K562 (cell line): ENCODE results near the gene ANKRD10. TPM values are rescaled to one million over a fixed set of nuclear protein-coding genes. Genes with fewer than 3 reads are reported as not detected.

ENCODE experiments used
- EWSR1 ChIP-seq: fragments of 450-650 bp; IDR thresholded peaks from 2 replicates; pipeline ENCODE4 v1.6.1; 2018; ENCODE audit warnings: borderline replicate concordance, mild to moderate bottlenecking, low read depth, moderate library complexity; ENCODE audit not compliant: partially characterized antibody
- GABPB2 ChIP-seq: fragments of 250-450 bp; sonication (Bioruptor Pico); conservative IDR thresholded peaks from 2 replicates; pipeline ENCODE4 v1.5.1; 2021; ENCODE audit warnings: mild to moderate bottlenecking
- LARP7 ChIP-seq: fragments of 450-650 bp; IDR thresholded peaks from 2 replicates; pipeline ENCODE4 v1.6.1; 2016
- POLR2H ChIP-seq: IDR thresholded peaks from 2 replicates; pipeline ENCODE4 v1.6.1; 2016; ENCODE audit warnings: missing genetic modification characterization, low read depth, mild to moderate bottlenecking, control low read depth, missing compliant biosample characterization, moderate library complexity
- RAD51 ChIP-seq: fragments of 450-650 bp; IDR thresholded peaks from 2 replicates; pipeline ENCODE4 v1.7.1; 2016; ENCODE audit warnings: low read depth, mild to moderate bottlenecking, borderline replicate concordance
- RBBP5 ChIP-seq: fragments of 200-600 bp; sonication (generic); IDR thresholded peaks from 2 replicates; pipeline ENCODE4 v1.6.1; 2012; ENCODE audit warnings: borderline replicate concordance, mild to moderate bottlenecking, low read length, control low read depth, inconsistent platforms; ENCODE audit not compliant: insufficient read depth, poor library complexity, severe bottlenecking
- TEAD2 ChIP-seq: fragments of 450-650 bp; IDR thresholded peaks from 2 replicates; pipeline ENCODE4 v1.6.1; 2016; ENCODE audit warnings: missing genetic modification characterization, control low read depth, missing compliant biosample characterization
- THRB ChIP-seq: fragments of 450-650 bp; formaldehyde crosslinking; conservative IDR thresholded peaks from 2 replicates; pipeline ENCODE4 v1.4.0; 2022; ENCODE audit warnings: mild to moderate bottlenecking, missing genetic modification characterization
- ZC3H11A ChIP-seq: IDR thresholded peaks from 2 replicates; pipeline ENCODE4 v1.6.1; 2012; ENCODE audit warnings: low read depth, low read length, improper control_type of control experiment
- ZC3H8 ChIP-seq: fragments of 450-650 bp; IDR thresholded peaks from 2 replicates; pipeline ENCODE4 v1.6.1; 2017
- ZNF121 ChIP-seq: sonication (generic); formaldehyde crosslinking; conservative IDR thresholded peaks from 2 replicates; pipeline ENCODE4 v1.8.0; 2022; ENCODE audit warnings: missing genetic modification reagents
- ZNF584 ChIP-seq: fragments of 200-800 bp; sonication (Bioruptor generic); IDR thresholded peaks from 2 replicates; pipeline ENCODE4 v1.6.1; 2016; ENCODE audit warnings: low read depth, mild to moderate bottlenecking, missing genetic modification characterization, missing compliant biosample characterization
- polyA plus RNA-seq, 8 experiments: library from polyadenylated mRNA; depleted of rRNA in 4 of 8; stranded (reverse) in 5 of 8; unstranded in 3 of 8; fragments of >200 nt; fragmentation: Nextera tagmentation in 2 of 8; fragmentation: Illumina TruSeq in 1 of 8; extraction: Ambion mirVana in 2 of 8; extraction: Trizol in 1 of 8; gene quantifications; 2 replicates each; pipeline versions ENCODE4 v1.2.1 to v1.2.3, GENCODE V29; 2011 to 2014; ENCODE audit warnings: inconsistent platforms in 1 of 8, missing spikeins in 1 of 8
- total RNA-seq, 7 experiments: library from RNA; depleted of rRNA in 6 of 7; stranded (reverse); fragments of >200 nt in 6 of 7; fragmentation: Illumina TruSeq in 2 of 7; extraction: Trizol in 2 of 7; gene quantifications; 2 replicates each; pipeline versions ENCODE4 v1.2.1 to v1.2.3, GENCODE V29; 2011 to 2021; ENCODE audit warnings: low replicate concordance in 1 of 7
- TF ChIP-seq, protein P1 (sequence below): IDR thresholded peaks from 2 replicates; pipeline ENCODE4 v1.6.1; 2012; ENCODE audit warnings: low read depth, low read length, improper control_type of control experiment, borderline replicate concordance
- TF ChIP-seq, protein P2 (sequence below): sonication (generic); formaldehyde crosslinking; IDR thresholded peaks from 2 replicates; pipeline ENCODE4 v1.8.0; 2022; ENCODE audit warnings: missing genetic modification reagents, mild to moderate bottlenecking, moderate library complexity, borderline replicate concordance
- TF ChIP-seq, protein P3 (sequence below): sonication (generic); formaldehyde crosslinking; IDR thresholded peaks from 2 replicates; pipeline ENCODE4 v1.9.0; 2022; ENCODE audit warnings: mild to moderate bottlenecking, missing genetic modification reagents

The ANKRD10 gene
- total and polyA plus RNA-seq, 9 of the 15 experiments (the other 6 are each of a cell fraction or from before 2014, with no cell fraction given), result 21.7 to 183 (median 45.0) TPM

- TF ChIP-seq ZNF121 (CRISPR knock-in tag) (no peak), ZC3H8 (no peak), ZNF584 (CRISPR knock-in tag) (no peak), GABPB2 (CRISPR knock-in tag) (no peak), TEAD2 (tag) (no peak), THRB (CRISPR knock-in tag) (no peak), RBBP5 (peak; percentile 65), RAD51 (no peak), LARP7 (no peak), EWSR1 (no peak), ZC3H11A (no peak), POLR2H (peak; percentile 43; the same call in 1 of the 2 replicates)
- TF ChIP-seq, protein P1, sequence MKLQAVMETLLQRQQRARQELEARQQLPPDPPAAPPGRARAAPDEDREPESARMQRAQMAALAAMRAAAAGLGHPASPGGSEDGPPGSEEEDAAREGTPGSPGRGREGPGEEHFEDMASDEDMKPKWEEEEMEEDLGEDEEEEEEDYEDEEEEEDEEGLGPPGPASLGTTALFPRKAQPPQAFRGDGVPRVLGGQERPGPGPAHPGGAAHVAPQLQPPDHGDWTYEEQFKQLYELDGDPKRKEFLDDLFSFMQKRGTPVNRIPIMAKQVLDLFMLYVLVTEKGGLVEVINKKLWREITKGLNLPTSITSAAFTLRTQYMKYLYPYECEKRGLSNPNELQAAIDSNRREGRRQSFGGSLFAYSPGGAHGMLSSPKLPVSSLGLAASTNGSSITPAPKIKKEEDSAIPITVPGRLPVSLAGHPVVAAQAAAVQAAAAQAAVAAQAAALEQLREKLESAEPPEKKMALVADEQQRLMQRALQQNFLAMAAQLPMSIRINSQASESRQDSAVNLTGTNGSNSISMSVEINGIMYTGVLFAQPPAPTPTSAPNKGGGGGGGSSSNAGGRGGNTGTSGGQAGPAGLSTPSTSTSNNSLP, result no peak
- TF ChIP-seq, protein P2, sequence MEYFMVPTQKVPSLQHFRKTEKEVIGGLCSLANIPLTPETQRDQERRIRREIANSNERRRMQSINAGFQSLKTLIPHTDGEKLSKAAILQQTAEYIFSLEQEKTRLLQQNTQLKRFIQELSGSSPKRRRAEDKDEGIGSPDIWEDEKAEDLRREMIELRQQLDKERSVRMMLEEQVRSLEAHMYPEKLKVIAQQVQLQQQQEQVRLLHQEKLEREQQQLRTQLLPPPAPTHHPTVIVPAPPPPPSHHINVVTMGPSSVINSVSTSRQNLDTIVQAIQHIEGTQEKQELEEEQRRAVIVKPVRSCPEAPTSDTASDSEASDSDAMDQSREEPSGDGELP (CRISPR knock-in tag), result no peak
- TF ChIP-seq, protein P3, sequence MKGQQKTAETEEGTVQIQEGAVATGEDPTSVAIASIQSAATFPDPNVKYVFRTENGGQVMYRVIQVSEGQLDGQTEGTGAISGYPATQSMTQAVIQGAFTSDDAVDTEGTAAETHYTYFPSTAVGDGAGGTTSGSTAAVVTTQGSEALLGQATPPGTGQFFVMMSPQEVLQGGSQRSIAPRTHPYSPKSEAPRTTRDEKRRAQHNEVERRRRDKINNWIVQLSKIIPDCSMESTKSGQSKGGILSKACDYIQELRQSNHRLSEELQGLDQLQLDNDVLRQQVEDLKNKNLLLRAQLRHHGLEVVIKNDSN, result no peak
These were observed 375 bp downstream of the ANKRD10 start (continued) for GRCh38 chr13:110914331-110915056.
